Measurements from ENCODE around the gene TBPL2. TPM values are rescaled to one million over a fixed set of nuclear protein-coding genes. Genes with fewer than 3 reads are reported as not detected.

Gene TBPL2
- total RNA-seq, 1 donor from 2014 or later = not detected

DNA sequence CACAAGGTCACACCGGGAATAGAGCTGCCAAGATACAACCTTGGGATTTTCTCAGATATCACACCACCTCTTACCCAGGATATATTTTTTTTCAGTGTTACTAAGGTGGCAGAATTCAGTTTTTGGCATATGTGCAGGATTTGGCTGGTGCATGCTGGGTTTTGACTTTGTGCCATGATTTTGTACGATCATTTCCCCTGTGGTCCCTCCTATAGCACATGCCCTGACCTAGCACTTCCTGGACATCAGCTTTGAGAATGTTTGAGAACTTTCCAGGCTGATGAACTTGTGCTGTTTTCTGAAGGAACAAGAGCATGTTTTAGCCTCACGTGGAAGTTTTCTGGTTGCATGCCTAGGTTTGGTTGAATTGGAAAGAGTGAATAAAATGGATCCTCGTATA is 11.0 kb upstream of the TBPL2 start:
- TF ChIP-seq, protein P1, sequence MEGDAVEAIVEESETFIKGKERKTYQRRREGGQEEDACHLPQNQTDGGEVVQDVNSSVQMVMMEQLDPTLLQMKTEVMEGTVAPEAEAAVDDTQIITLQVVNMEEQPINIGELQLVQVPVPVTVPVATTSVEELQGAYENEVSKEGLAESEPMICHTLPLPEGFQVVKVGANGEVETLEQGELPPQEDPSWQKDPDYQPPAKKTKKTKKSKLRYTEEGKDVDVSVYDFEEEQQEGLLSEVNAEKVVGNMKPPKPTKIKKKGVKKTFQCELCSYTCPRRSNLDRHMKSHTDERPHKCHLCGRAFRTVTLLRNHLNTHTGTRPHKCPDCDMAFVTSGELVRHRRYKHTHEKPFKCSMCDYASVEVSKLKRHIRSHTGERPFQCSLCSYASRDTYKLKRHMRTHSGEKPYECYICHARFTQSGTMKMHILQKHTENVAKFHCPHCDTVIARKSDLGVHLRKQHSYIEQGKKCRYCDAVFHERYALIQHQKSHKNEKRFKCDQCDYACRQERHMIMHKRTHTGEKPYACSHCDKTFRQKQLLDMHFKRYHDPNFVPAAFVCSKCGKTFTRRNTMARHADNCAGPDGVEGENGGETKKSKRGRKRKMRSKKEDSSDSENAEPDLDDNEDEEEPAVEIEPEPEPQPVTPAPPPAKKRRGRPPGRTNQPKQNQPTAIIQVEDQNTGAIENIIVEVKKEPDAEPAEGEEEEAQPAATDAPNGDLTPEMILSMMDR (conservative IDR thresholded peaks at IDR 0.05; ENCODE audit: low read depth, low read length) = no peak
- no peak for DNase-seq (ENCODE audit: low read depth)
- H3K4me3 ChIP-seq (ENCODE audit: low read depth, low read length) = no peak overlapping the region

DNA sequence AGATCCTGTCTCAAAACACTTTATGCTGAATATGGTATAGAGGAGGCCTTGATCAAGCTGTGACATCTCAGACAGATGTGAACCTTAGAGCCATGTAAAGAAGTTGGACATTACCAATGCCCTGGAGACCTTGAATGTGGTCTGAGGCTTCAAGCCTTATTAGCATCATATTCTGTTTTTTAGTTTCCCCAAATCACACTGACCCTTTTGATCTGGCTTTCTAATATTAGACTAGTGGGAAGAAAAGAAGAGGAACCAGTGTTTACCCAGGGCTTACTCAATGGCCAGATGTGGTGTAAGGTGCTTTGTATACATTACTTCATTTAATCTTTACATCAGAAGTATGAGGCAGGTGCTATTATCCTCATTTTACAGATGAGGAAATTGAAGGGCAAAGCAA is 10.6 kb upstream of the TBPL2 start:
- TF ChIP-seq, protein P1 (conservative IDR thresholded peaks at IDR 0.05; ENCODE audit: low read depth, low read length) = no peak
- no peak for DNase-seq (ENCODE audit: low read depth)
- no peak overlapping the region for H3K4me3 ChIP-seq (ENCODE audit: low read depth, low read length)

DNA sequence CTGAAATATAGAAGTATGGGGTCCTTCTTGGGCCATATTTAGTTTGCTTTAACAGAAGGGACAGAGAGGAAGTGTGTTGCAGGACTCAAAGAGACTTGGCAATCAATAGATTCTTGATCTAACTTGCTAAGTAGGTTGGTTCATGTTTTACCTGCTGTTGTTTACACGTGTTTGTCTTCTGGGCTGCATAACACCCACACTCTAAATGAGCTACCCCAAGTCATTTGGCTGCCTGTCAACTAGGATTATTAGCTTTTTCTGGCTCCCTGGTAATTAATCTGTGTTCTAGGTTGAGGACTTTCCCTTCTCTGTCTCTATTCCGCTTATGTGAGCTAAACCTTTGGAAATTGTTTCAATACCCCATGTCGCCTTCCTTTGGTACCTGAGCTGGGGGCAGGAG is 10.1 kb upstream of the TBPL2 start:
- TF ChIP-seq, protein P1 (conservative IDR thresholded peaks at IDR 0.05; ENCODE audit: low read depth, low read length) = no peak
- no peak for DNase-seq (ENCODE audit: low read depth)
- no peak overlapping the region for H3K4me3 ChIP-seq (ENCODE audit: low read depth, low read length)

DNA sequence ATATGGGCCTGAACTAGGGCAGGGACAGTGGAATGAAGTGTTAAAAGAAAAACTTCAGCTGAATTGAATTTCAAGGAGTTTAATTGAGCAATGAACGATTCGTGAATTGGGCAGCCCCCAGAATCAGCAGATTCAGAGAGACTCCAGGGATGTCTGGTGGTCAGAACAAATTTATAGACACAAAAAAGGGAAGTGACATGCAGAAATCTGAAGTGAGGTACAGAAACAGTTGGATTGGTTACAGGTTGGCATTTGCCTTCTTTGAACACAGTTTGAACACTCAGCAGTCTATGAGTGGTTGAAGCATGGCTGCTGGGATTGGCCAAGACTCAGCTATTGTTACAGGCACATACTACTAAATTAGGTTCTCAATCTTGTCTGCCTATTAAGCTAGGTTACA is 9.7 kb upstream of the TBPL2 start:
- no peak overlapping the region for H3K4me3 ChIP-seq (ENCODE audit: low read depth, low read length)
- TF ChIP-seq, protein P1 (conservative IDR thresholded peaks at IDR 0.05; ENCODE audit: low read depth, low read length) = no peak
- no peak for DNase-seq (ENCODE audit: low read depth)

DNA sequence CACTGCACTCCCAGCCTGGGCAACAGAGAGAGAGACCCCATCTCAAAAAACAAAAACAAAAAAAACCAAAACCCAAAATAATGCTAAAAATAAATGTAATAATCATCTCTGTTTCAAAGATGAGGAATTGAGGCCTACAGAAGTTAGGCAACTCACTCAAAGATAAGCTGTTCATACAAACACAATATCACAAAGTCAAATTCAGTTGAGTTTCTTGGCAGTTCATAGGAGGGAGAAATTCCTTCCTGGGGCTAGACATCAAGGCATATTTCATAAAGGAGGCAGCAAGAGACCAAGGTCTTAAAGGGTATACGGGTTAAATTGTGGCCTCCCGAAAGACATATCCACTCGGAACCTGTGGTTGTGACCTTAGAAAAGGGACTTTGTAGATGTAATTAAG is 8.7 kb upstream of the TBPL2 start:
- H3K4me3 ChIP-seq (ENCODE audit: low read depth, low read length) = no peak overlapping the region
- TF ChIP-seq, protein P1 (conservative IDR thresholded peaks at IDR 0.05; ENCODE audit: low read depth, low read length) = no peak
- DNase-seq (ENCODE audit: low read depth) = no peak

DNA sequence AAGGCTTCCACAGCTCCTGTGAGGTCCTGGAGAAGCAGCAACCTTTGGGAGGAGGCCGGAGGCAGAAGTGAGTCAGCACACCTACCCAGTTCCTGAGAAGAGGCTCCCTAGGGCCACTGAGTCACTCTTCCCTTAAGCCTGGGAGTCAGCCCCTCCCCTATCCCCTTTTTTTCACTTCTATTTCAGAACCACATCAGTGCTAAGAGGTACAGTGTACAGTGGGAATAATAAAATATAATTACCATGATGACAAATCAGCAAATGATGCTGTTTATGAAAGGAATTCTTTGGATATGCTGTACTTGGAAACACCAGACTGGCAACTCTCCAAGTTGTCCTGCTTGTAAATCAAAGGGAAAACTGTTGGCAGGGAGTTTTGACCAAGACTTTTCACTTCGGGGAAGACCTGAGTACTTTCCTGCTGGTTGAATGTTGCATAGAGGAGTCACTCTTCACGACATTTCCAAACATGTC is 7.8 kb upstream of the TBPL2 start:
- TF ChIP-seq, protein P1 (conservative IDR thresholded peaks at IDR 0.05; ENCODE audit: low read depth, low read length) = no peak
- DNase-seq (ENCODE audit: low read depth) = peak; percentile 76
- no peak overlapping the region for H3K4me3 ChIP-seq (ENCODE audit: low read depth, low read length)

DNA sequence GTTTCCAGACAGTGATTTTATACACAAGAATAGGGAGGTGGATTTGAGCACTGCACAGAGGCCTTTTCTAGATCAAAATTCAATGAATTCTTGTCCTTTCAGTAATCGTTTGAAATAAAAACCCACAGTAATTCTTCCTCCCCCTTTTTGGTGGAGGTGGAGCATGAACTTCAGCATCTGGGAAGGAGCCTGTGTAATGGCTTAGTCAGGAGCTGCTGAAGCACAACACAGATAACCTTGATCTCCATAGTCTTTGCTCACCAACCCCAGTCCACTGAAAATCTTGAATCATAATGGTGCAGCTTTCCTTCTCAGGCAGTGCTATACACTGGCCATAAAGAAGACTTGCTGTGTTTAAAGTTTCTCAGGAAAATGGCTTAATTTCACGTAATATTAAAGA is 6.4 kb upstream of the TBPL2 start:
- TF ChIP-seq, protein P1 (conservative IDR thresholded peaks at IDR 0.05; ENCODE audit: low read depth, low read length) = no peak
- no peak overlapping the region for H3K4me3 ChIP-seq (ENCODE audit: low read depth, low read length)
- peak; percentile 80 for DNase-seq (ENCODE audit: low read depth)

All from epithelial cell of proximal tubule (primary cell).